ENCODE results near the gene TMEM95.
"Not testable (repeated sequence)": the region's sequence is repeated elsewhere in the genome, so short reads cannot be mapped to it uniquely, and the experiment has no call there.

TMEM95 gene

DNA sequence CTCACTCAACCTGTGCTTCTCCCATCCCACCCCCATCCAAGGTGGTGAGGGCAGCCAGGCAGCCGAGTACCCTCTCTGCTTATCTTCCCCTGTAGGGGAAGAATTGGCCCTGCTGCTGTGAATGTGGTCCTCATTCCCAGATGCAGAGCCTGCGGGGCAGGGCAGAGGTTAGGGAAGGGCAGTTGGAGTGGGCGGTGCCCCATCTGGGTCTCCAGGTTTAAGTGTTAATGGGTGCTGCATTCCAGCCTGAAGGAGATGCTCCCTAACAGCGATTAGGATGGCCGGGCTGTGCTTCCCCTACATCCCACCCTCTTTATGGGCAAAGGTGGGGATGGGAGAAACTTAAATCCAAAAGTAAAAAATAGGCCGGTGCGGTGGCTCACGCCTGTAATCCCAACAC lies 12.1 kb downstream of the TMEM95 start:
- no peak for DNase-seq (ENCODE audit: low read depth in 2 of 2)
- TF ChIP-seq, protein P1, sequence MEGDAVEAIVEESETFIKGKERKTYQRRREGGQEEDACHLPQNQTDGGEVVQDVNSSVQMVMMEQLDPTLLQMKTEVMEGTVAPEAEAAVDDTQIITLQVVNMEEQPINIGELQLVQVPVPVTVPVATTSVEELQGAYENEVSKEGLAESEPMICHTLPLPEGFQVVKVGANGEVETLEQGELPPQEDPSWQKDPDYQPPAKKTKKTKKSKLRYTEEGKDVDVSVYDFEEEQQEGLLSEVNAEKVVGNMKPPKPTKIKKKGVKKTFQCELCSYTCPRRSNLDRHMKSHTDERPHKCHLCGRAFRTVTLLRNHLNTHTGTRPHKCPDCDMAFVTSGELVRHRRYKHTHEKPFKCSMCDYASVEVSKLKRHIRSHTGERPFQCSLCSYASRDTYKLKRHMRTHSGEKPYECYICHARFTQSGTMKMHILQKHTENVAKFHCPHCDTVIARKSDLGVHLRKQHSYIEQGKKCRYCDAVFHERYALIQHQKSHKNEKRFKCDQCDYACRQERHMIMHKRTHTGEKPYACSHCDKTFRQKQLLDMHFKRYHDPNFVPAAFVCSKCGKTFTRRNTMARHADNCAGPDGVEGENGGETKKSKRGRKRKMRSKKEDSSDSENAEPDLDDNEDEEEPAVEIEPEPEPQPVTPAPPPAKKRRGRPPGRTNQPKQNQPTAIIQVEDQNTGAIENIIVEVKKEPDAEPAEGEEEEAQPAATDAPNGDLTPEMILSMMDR (IDR thresholded peaks at IDR 0.05; ENCODE audit: low read depth, low read length) = no peak
- H3K4me3 ChIP-seq (replicated peaks in 1 of 2; ENCODE audit: low read depth in 2 of 2, low read length in 2 of 2) = no peak overlapping the region

DNA sequence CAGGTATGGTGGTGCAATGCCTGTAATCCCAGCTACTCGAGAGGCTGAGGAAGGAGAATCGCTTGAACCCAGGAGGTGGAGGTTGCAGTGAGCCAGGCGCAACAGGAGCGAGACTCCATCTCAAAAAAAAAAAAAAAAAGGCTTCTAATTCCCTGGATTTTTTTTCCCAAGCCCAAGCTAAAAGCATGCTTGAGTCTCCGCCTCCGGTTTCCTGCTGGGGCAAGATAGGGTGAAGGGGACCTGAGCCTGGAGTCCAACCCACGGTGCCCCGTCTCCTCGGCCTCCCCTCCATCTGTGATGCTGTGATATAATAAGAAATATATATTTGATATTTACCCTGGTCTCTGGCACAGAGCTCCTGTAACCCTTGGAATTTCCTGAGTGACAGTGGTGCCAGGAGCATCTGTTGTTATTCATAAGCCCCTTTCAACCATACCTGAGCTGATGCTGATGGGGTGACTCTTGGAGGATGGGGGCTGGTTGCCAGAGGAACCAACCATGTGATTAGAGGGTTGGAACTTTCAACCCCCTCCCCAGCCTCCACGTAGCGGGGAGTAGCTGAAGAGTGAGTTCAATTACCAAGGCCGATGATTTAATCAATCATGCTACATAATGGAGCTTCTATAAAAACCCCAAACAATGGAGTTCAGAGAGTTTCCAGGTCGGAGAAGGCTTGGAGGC lies 13.1 kb downstream of the TMEM95 start:
- TF ChIP-seq, protein P1 (IDR thresholded peaks at IDR 0.05; ENCODE audit: low read depth, low read length) = no peak
- no peak overlapping the region for H3K4me3 ChIP-seq (replicated peaks in 1 of 2; ENCODE audit: low read depth in 2 of 2, low read length in 2 of 2)
- DNase-seq (ENCODE audit: low read depth in 2 of 2) = no peak

DNA sequence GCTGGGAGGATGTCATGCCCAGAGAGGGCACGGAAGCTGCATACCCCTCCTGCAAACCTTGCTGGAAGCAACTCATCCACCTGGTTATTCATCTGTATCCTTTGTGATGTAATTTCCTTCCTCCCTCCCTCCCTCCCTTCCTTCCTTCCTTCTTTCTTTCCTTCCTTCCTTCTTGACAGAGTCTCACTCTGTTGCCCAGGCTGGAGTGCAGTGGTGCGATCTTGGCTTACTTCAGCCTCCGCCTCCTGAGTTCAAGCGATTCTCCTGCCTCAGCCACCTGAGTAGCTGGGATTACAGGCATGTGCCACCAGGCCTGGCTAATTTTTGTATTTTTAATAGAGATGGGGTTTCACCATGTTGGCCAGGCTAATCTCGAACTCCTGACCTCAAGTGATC lies 13.6 kb downstream of the TMEM95 start:
- H3K4me3 ChIP-seq (replicated peaks in 1 of 2; ENCODE audit: low read depth in 2 of 2, low read length in 2 of 2); DNase-seq (ENCODE audit: low read depth in 2 of 2): not testable (repeated sequence)

DNA sequence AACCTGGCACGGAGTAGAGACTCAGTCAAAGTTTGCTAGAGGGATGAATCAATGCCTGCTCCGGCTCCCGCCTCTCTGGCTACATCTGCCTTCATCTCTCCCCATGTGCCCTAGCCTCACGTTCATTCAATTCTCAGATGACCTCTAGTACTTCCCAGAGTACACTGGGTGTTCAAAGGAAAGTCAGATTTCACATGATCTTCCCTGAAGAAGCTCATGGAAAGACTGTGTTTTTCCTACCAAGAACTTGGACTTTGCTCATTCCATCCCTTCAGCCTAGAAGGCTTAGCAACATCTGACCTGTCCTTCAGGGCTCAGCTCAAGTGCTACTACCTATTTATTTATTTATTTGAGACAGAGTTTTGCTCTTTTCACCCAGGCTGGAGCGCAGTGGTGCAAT lies 14.9 kb downstream of the TMEM95 start:
- TF ChIP-seq, protein P1 (IDR thresholded peaks at IDR 0.05; ENCODE audit: low read depth, low read length) = no peak
- no peak for DNase-seq (ENCODE audit: low read depth in 2 of 2)
- no peak overlapping the region for H3K4me3 ChIP-seq (replicated peaks in 1 of 2; ENCODE audit: low read depth in 2 of 2, low read length in 2 of 2)

DNA sequence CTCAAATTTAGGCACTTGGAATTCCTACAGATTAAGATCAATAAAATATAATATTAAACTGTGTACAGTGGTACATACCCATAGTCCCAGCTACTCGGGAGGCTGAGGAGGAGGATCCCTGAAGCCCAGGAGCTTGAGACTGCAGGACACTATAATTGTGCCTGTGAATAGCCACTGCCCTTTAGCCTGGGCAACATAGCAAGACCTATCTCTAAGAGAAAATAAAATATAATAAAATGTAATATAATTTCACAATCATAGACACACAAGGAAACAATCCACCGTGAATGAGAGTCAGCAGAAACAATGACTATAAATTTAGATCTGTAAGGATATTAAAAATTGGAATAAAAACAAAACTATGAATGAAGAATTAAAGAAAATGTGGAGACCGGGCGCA lies 15.9 kb downstream of the TMEM95 start:
- no peak overlapping the region for H3K4me3 ChIP-seq (replicated peaks in 1 of 2; ENCODE audit: low read depth in 2 of 2, low read length in 2 of 2)
- TF ChIP-seq, protein P1 (IDR thresholded peaks at IDR 0.05; ENCODE audit: low read depth, low read length) = no peak
- no peak for DNase-seq (ENCODE audit: low read depth in 2 of 2)

DNA sequence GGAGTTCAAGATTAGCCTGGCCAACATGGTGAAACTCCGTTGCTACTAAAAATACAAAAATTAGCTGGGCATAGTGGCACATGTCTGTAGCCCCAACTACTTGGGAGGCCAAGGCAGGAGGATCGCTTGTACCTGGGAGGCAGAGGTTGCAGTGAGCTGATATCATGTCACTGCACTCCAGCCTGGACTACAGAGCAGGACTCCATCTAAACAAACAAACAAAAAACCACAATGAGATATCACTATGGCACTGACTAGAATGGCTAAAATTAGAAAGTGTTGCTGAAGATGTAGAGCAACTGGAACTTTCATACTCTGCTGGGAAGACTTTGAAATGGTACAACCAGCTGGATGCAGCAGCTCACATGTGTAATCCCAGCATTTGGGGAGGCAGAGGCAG lies 19.4 kb downstream of the TMEM95 start:
- TF ChIP-seq, protein P1 (IDR thresholded peaks at IDR 0.05; ENCODE audit: low read depth, low read length) = no peak
- no peak overlapping the region for H3K4me3 ChIP-seq (replicated peaks in 1 of 2; ENCODE audit: low read depth in 2 of 2, low read length in 2 of 2)
- DNase-seq (ENCODE audit: low read depth in 2 of 2) = no peak

DNA sequence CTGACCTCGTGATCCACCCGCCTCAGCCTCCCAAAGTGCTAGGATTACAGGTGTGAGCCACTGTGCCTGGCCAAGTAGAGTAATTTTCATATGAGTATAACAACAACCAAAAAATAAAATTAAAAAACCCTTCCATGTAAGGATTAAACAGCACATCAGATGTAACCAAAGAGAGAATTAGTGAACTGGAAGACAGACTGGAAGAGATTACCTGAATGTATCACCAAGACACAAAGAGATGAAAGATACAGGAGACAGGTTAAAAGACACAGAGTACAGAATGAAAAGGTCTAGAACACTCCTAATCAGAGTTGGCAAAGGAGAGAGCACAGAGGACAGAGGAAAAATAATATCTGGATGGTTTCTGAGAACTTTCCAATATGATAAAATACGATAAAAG lies 24.2 kb downstream of the TMEM95 start:
- no peak overlapping the region for H3K4me3 ChIP-seq (replicated peaks in 1 of 2; ENCODE audit: low read depth in 2 of 2, low read length in 2 of 2)
- TF ChIP-seq, protein P1 (IDR thresholded peaks at IDR 0.05; ENCODE audit: low read depth, low read length) = no peak
- DNase-seq (ENCODE audit: low read depth in 2 of 2) = no peak
